HG03565 (cell line): ENCODE data around the gene FGFBP3.
"Not testable (repeated sequence)": the region's sequence is repeated elsewhere in the genome, so short reads cannot be mapped to it uniquely, and the experiment has no call there.

Experiments
- ATAC-seq: cut with Tn5 transposase; IDR thresholded peaks from one replicate; pipeline ENCODE4 v1.9.1; 2021; ENCODE audit warnings: mild to moderate bottlenecking, moderate library complexity; ENCODE audit not compliant: unreplicated experiment

The FGFBP3 gene

GRCh38 chr10:91901784-91902677, 7.3 kb downstream of the FGFBP3 start:
- ATAC-seq: no peak

GRCh38 chr10:91897421-91897820, 11.9 kb downstream of the FGFBP3 start:
- no peak for ATAC-seq

GRCh38 chr10:91896212-91896756, 13.0 kb downstream of the FGFBP3 start:
- ATAC-seq: no peak

- not testable (repeated sequence) for ATAC-seq
These were observed 15.0 kb downstream of the FGFBP3 start for GRCh38 chr10:91894261-91894685.

- ATAC-seq: no peak
These were observed 16.2 kb downstream of the FGFBP3 start for GRCh38 chr10:91893051-91893450.

- ATAC-seq: no peak
These were observed 17.9 kb downstream of the FGFBP3 start for GRCh38 chr10:91891125-91892001.

GRCh38 chr10:91887272-91888076, 21.8 kb downstream of the FGFBP3 start:
- no peak for ATAC-seq

GRCh38 chr10:91886954-91887271, 22.4 kb downstream of the FGFBP3 start:
- ATAC-seq: no peak

- ATAC-seq: no peak
These were observed 23.8 kb downstream of the FGFBP3 start for GRCh38 chr10:91885362-91886079.

- no peak for ATAC-seq
These were observed 24.8 kb downstream of the FGFBP3 start for GRCh38 chr10:91884536-91884935.

GRCh38 chr10:91883549-91884444, 25.5 kb downstream of the FGFBP3 start:
- ATAC-seq: no peak

GRCh38 chr10:91880310-91880709, 29.0 kb downstream of the FGFBP3 start:
- ATAC-seq: no peak

GRCh38 chr10:91879515-91880170, 29.6 kb downstream of the FGFBP3 start:
- no peak for ATAC-seq

- no peak for ATAC-seq
These were observed 33.5 kb downstream of the FGFBP3 start for GRCh38 chr10:91875779-91876178.

GRCh38 chr10:91875156-91875555, 34.1 kb downstream of the FGFBP3 start:
- ATAC-seq: no peak

- no peak for ATAC-seq
These were observed 43.7 kb downstream of the FGFBP3 start for GRCh38 chr10:91865562-91866081.

GRCh38 chr10:91864744-91865143, 44.5 kb downstream of the FGFBP3 start:
- ATAC-seq: no peak

GRCh38 chr10:91864099-91864498, 45.2 kb downstream of the FGFBP3 start:
- ATAC-seq: no peak
